SJSA1 (cell line): Measurements from ENCODE around the gene AMBRA1. TPM values are rescaled to one million over a fixed set of nuclear protein-coding genes. Genes with fewer than 3 reads are reported as not detected.

Source experiments
- DNase-seq, 2 experiments: peaks; one replicate each; pipeline ENCODE4 v3.0.0-alpha.2; 2015 to 2020; ENCODE audit warnings: low spot score in 2 of 2, low read depth in 1 of 2
- H3K27ac ChIP-seq: fragments of 250-450 bp; sonication (Bioruptor Pico); 2 replicates; pipeline ENCODE4 v1.5.1; 2020; ENCODE audit warnings: mild to moderate bottlenecking, moderate library complexity
- H3K27me3 ChIP-seq: fragments of 250-450 bp; sonication (Bioruptor Pico); replicated peaks from 2 replicates; pipeline ENCODE4 v1.5.1; 2020; ENCODE audit warnings: mild to moderate bottlenecking, moderate library complexity
- H3K36me3 ChIP-seq: fragments of 250-450 bp; sonication (Bioruptor Pico); 2 replicates; pipeline ENCODE4 v1.5.1; 2020; ENCODE audit warnings: mild to moderate bottlenecking
- H3K4me1 ChIP-seq: fragments of 250-450 bp; sonication (Bioruptor Pico); replicated peaks from 2 replicates; pipeline ENCODE4 v1.6.1; 2021; ENCODE audit warnings: mild to moderate bottlenecking
- H3K4me3 ChIP-seq: fragments of 250-450 bp; sonication (Bioruptor Pico); 2 replicates; pipeline ENCODE4 v1.5.1; 2020; ENCODE audit warnings: mild to moderate bottlenecking
- H3K9me3 ChIP-seq: fragments of 250-450 bp; sonication (Bioruptor Pico); replicated peaks from 2 replicates; pipeline ENCODE4 v1.5.1; 2020; ENCODE audit warnings: mild to moderate bottlenecking
- total RNA-seq: library from RNA; depleted of rRNA; stranded (reverse); fragments of >200 nt; shearing (Covaris generic); gene quantifications from 2 replicates; pipeline ENCODE4 v1.2.3, GENCODE V29; 2014

Gene AMBRA1
- total RNA-seq, 1 experiment from 2014 or later: 16.4 TPM

GRCh38 chr11:46582588-46582987, 11.2 kb downstream of the AMBRA1 start:
- H3K4me1 ChIP-seq: no peaks in the 10 kb centered on the region
- DNase-seq: no peak
- no peaks in the 10 kb centered on the region for H3K27me3 ChIP-seq
- no peak overlapping the region for H3K4me3 ChIP-seq
- H3K9me3 ChIP-seq: no peaks in the 10 kb centered on the region
- peaks cover 5% of the 10 kb centered on the region; the same call in 1 of the 2 replicates for H3K36me3 ChIP-seq
- no peak overlapping the region for H3K27ac ChIP-seq

- H3K27me3 ChIP-seq: no peaks in the 10 kb centered on the region
- no peaks in the 10 kb centered on the region for H3K4me1 ChIP-seq
- no peak overlapping the region for H3K27ac ChIP-seq
- peaks cover 4% of the 10 kb centered on the region; the same call in 1 of the 2 replicates for H3K36me3 ChIP-seq
- H3K4me3 ChIP-seq: no peak overlapping the region
- H3K9me3 ChIP-seq: no peaks in the 10 kb centered on the region
- DNase-seq: no peak
Measured at GRCh38 chr11:46577058-46577457, 16.8 kb downstream of the AMBRA1 start.

- H3K36me3 ChIP-seq: peaks cover 4% of the 10 kb centered on the region
- H3K27ac ChIP-seq: no peak overlapping the region
- no peaks in the 10 kb centered on the region for H3K27me3 ChIP-seq
- no peaks in the 10 kb centered on the region for H3K9me3 ChIP-seq
- no peak for DNase-seq
- no peak overlapping the region for H3K4me3 ChIP-seq
- no peaks in the 10 kb centered on the region for H3K4me1 ChIP-seq
Measured at GRCh38 chr11:46574656-46575055, 19.2 kb downstream of the AMBRA1 start.

- Histone ChIP-seq H3K4me1 (no peaks in the 10 kb centered on the region), H3K27ac (no peak overlapping the region), H3K4me3 (no peak overlapping the region), H3K27me3 (no peaks in the 10 kb centered on the region), H3K36me3 (peaks cover 4% of the 10 kb centered on the region), H3K9me3 (no peaks in the 10 kb centered on the region)
- no peak for DNase-seq
Measured at GRCh38 chr11:46570790-46571398, 22.9 kb downstream of the AMBRA1 start.

- Histone ChIP-seq H3K36me3 (no peaks in the 10 kb centered on the region), H3K4me3 (no peak overlapping the region), H3K27me3 (no peaks in the 10 kb centered on the region), H3K27ac (no peak overlapping the region), H3K4me1 (peaks cover 14% of the 10 kb centered on the region), H3K9me3 (no peaks in the 10 kb centered on the region)
- no peak for DNase-seq
Measured at GRCh38 chr11:46565232-46565840, 28.5 kb downstream of the AMBRA1 start.

GRCh38 chr11:46564459-46564858, 29.4 kb downstream of the AMBRA1 start:
- no peak overlapping the region for H3K27ac ChIP-seq
- H3K4me1 ChIP-seq: peaks cover 16% of the 10 kb centered on the region
- no peaks in the 10 kb centered on the region for H3K9me3 ChIP-seq
- no peaks in the 10 kb centered on the region for H3K27me3 ChIP-seq
- DNase-seq: peak in 1 of 2 experiments; percentile 8
- no peaks in the 10 kb centered on the region for H3K36me3 ChIP-seq
- H3K4me3 ChIP-seq: no peak overlapping the region

- DNase-seq: no peak
- Histone ChIP-seq H3K9me3 (no peaks in the 10 kb centered on the region), H3K4me1 (peaks cover 22% of the 10 kb centered on the region), H3K27me3 (no peaks in the 10 kb centered on the region), H3K4me3 (no peak overlapping the region), H3K36me3 (no peaks in the 10 kb centered on the region), H3K27ac (no peak overlapping the region)
Measured at GRCh38 chr11:46562527-46562926, 31.3 kb downstream of the AMBRA1 start.

GRCh38 chr11:46560300-46560991, 33.4 kb downstream of the AMBRA1 start:
- peak in 1 of 2 experiments; percentile 33 for DNase-seq
- H3K4me3 ChIP-seq: peak overlapping the region; percentile 18
- H3K4me1 ChIP-seq: peaks cover 33% of the 10 kb centered on the region
- H3K27me3 ChIP-seq: no peaks in the 10 kb centered on the region
- no peaks in the 10 kb centered on the region for H3K9me3 ChIP-seq
- no peaks in the 10 kb centered on the region for H3K36me3 ChIP-seq
- H3K27ac ChIP-seq: peak overlapping the region; percentile 12; the same call in 1 of the 2 replicates

- peaks cover 39% of the 10 kb centered on the region for H3K4me1 ChIP-seq
- no peak for DNase-seq
- H3K4me3 ChIP-seq: no peak overlapping the region
- no peak overlapping the region for H3K27ac ChIP-seq
- H3K9me3 ChIP-seq: no peaks in the 10 kb centered on the region
- H3K27me3 ChIP-seq: no peaks in the 10 kb centered on the region
- no peaks in the 10 kb centered on the region for H3K36me3 ChIP-seq
Measured at GRCh38 chr11:46559815-46560214, 34.0 kb downstream of the AMBRA1 start.

GRCh38 chr11:46557684-46558151, 36.1 kb downstream of the AMBRA1 start:
- Histone ChIP-seq H3K4me1 (peaks cover 55% of the 10 kb centered on the region), H3K27me3 (no peaks in the 10 kb centered on the region), H3K4me3 (no peak overlapping the region), H3K27ac (no peak overlapping the region), H3K36me3 (no peaks in the 10 kb centered on the region), H3K9me3 (no peaks in the 10 kb centered on the region)
- DNase-seq: peak; percentile 63 to 78

- no peaks in the 10 kb centered on the region for H3K27me3 ChIP-seq
- H3K36me3 ChIP-seq: no peaks in the 10 kb centered on the region
- peaks cover 42% of the 10 kb centered on the region for H3K4me1 ChIP-seq
- peak in 1 of 2 experiments; percentile 8 for DNase-seq
- no peak overlapping the region for H3K4me3 ChIP-seq
- no peaks in the 10 kb centered on the region for H3K9me3 ChIP-seq
- peak overlapping the region; percentile 3; the same call in 1 of the 2 replicates for H3K27ac ChIP-seq
Measured at GRCh38 chr11:46555267-46556054, 38.4 kb downstream of the AMBRA1 start.

- peaks cover 39% of the 10 kb centered on the region for H3K4me1 ChIP-seq
- no peaks in the 10 kb centered on the region for H3K36me3 ChIP-seq
- DNase-seq: peak in 1 of 2 experiments; percentile 59
- H3K9me3 ChIP-seq: no peaks in the 10 kb centered on the region
- peak overlapping the region; percentile 25 for H3K27ac ChIP-seq
- no peaks in the 10 kb centered on the region for H3K27me3 ChIP-seq
- no peak overlapping the region for H3K4me3 ChIP-seq
Measured at GRCh38 chr11:46554213-46555147, 39.3 kb downstream of the AMBRA1 start.

- DNase-seq: no peak
- peaks cover 39% of the 10 kb centered on the region for H3K4me1 ChIP-seq
- H3K9me3 ChIP-seq: no peaks in the 10 kb centered on the region
- H3K27me3 ChIP-seq: no peaks in the 10 kb centered on the region
- 0 out of 2 replicates have a peak overlapping the region, but pooled peaks have one; percentile 25 for H3K27ac ChIP-seq
- no peaks in the 10 kb centered on the region for H3K36me3 ChIP-seq
- H3K4me3 ChIP-seq: no peak overlapping the region
Measured at GRCh38 chr11:46553814-46554212, 40.0 kb downstream of the AMBRA1 start.
